Testis (tissue), 2 donors: Measurements from ENCODE around the gene BAD.

Experiments
- POLR2A ChIP-seq: fragments of 450-650 bp; IDR thresholded peaks from one replicate; pipeline ENCODE4 v1.6.1; 2017; ENCODE audit warnings: antibody characterized with exemption, mild to moderate bottlenecking, moderate library complexity
- TF ChIP-seq, protein P1 (sequence below), 3 experiments: fragments of 450-650 bp in 2 of 3; fragments of 200-600 bp in 1 of 3; sonication (generic) in 1 of 3; IDR thresholded peaks; one replicate each; pipeline ENCODE4 v1.5.1; 2016 to 2019; ENCODE audit warnings: antibody characterized with exemption in 3 of 3, mild to moderate bottlenecking in 2 of 3, moderate library complexity in 1 of 3

DNA sequence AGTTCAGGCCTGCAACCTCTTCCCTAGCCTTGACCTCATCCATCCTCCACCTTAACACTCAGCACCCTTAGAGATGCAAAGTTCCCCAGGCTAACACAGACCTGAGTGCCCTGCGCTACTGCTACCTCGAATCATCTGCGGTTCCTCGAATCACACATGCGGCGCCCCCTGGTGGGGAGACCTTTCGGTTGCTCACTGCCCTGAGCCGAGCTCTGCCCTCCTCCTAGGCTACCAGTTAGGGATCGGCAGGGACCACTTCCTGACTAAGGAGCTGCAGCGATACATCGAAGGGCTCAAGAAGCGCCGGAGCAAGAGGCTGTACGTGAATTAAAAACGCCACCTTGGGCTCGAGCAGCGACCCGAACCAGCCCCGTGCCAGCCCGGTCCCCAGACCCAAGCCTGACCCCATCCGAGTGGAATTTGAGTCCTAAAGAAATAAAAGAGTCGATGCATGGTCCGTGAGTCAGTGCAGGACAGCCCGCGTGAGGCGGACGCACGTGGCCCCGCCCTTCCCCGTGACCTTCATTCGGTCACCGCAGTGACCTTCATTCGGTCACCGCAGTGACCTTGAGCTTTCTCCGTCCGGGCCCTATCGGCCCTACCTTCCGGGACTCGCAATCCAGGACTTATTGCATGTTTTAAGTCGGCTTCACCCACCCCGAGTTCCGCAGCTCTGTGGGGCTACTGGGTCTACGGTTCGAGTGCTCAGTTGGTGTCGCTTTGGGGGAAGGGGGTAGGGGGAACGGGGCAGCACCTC is 20.0 kb upstream of the BAD start:
- TF ChIP-seq, protein P1, sequence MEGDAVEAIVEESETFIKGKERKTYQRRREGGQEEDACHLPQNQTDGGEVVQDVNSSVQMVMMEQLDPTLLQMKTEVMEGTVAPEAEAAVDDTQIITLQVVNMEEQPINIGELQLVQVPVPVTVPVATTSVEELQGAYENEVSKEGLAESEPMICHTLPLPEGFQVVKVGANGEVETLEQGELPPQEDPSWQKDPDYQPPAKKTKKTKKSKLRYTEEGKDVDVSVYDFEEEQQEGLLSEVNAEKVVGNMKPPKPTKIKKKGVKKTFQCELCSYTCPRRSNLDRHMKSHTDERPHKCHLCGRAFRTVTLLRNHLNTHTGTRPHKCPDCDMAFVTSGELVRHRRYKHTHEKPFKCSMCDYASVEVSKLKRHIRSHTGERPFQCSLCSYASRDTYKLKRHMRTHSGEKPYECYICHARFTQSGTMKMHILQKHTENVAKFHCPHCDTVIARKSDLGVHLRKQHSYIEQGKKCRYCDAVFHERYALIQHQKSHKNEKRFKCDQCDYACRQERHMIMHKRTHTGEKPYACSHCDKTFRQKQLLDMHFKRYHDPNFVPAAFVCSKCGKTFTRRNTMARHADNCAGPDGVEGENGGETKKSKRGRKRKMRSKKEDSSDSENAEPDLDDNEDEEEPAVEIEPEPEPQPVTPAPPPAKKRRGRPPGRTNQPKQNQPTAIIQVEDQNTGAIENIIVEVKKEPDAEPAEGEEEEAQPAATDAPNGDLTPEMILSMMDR (IDR thresholded peaks at IDR 0.05) = peak; percentile 80 to 90 (median 90)
- no peak for TF ChIP-seq POLR2A
